Endodermal cell (in vitro differentiated cells): ENCODE measurements around the gene GPR183. TPM values are rescaled to one million over a fixed set of nuclear protein-coding genes. Genes with fewer than 3 reads are reported as not detected.

ENCODE experiments used
- DNase-seq: peaks from one replicate; pipeline ENCODE4 v3.0.0-alpha.2; 2017
- H3K27ac ChIP-seq: 2 replicates; pipeline ENCODE4 v1.5.1; 2013; ENCODE audit warnings: mild to moderate bottlenecking, low read depth, low read length, moderate library complexity
- H3K27me3 ChIP-seq: 2 replicates; pipeline ENCODE4 v1.6.1; 2013; ENCODE audit warnings: mild to moderate bottlenecking, low read length, moderate library complexity; ENCODE audit not compliant: insufficient read depth, control insufficient read depth, poor library complexity, severe bottlenecking
- H3K36me3 ChIP-seq: 2 replicates; pipeline ENCODE4 v1.7.0; 2013; ENCODE audit warnings: mild to moderate bottlenecking, low read length, moderate library complexity; ENCODE audit not compliant: control insufficient read depth, insufficient read depth
- H3K4me1 ChIP-seq: one replicate; pipeline ENCODE4 v1.7.0; 2013; ENCODE audit warnings: low read length; ENCODE audit not compliant: control insufficient read depth, insufficient read depth
- H3K4me3 ChIP-seq: 2 replicates; pipeline ENCODE4 v1.5.1; 2013; ENCODE audit warnings: mild to moderate bottlenecking, low read length, moderate library complexity
- H3K9ac ChIP-seq: 2 replicates; pipeline ENCODE4 v1.6.1; 2013; ENCODE audit warnings: mild to moderate bottlenecking, low read length, moderate library complexity; ENCODE audit not compliant: poor library complexity, severe bottlenecking; ENCODE audit errors: extremely low read depth
- H3K9me3 ChIP-seq: 2 replicates; pipeline ENCODE4 v1.6.1; 2013; ENCODE audit warnings: mild to moderate bottlenecking, low read length, moderate library complexity; ENCODE audit not compliant: control insufficient read depth
- H3K27ac Mint-ChIP-seq: 2 replicates; pipeline ENCODE4 v1.8.0; 2020; ENCODE audit warnings: mixed read lengths
- H3K27me3 Mint-ChIP-seq: 2 replicates; pipeline ENCODE4 v1.8.0; 2021; ENCODE audit warnings: mild to moderate bottlenecking, mixed read lengths; ENCODE audit not compliant: insufficient read depth
- H3K36me3 Mint-ChIP-seq: 2 replicates; pipeline ENCODE4 v1.8.0; 2020; ENCODE audit warnings: low read depth, mixed read lengths
- H3K4me1 Mint-ChIP-seq: 2 replicates; pipeline ENCODE4 v1.8.0; 2020; ENCODE audit warnings: mixed read lengths
- H3K4me3 Mint-ChIP-seq: 2 replicates; pipeline ENCODE4 v1.8.0; 2020; ENCODE audit warnings: mild to moderate bottlenecking, moderate library complexity, mixed read lengths
- H3K9me3 Mint-ChIP-seq: 2 replicates; pipeline ENCODE4 v1.8.0; 2020; ENCODE audit warnings: mild to moderate bottlenecking, mixed read lengths
- CTCF ChIP-seq: fragments of 200-600 bp; sonication (generic); conservative IDR thresholded peaks from 2 replicates; pipeline ENCODE4 v1.5.0; 2021; ENCODE audit warnings: antibody characterized with exemption, mild to moderate bottlenecking
- WGBS, 2 experiments: methylation state at CpG; one replicate each; pipeline versions ENCODE4 v1.1.5 to v1.1.7; 2013; ENCODE audit warnings: missing lambda C conversion rate in 2 of 2, mixed read lengths in 1 of 2; ENCODE audit not compliant: insufficient coverage in 1 of 2, insufficient read length in 1 of 2; 5-methylcytosine and 5-hydroxymethylcytosine counted together
- total RNA-seq, 2 donors: library from RNA; stranded (reverse); fragmentation: NEBNext Ultra II Directional in 1 of 2; extraction: Animal tissue kit (Norgen Biotek cat#: 25700) in 1 of 2; gene quantifications; 2 replicates in 1 of 2; 3 replicates in 1 of 2; pipeline ENCODE4 v1.2.1, GENCODE V29; 2021

Gene GPR183
- total RNA-seq, 2 donors from 2014 or later = 0.62 TPM; not detected in 1

GRCh38 chr13:99299256-99299919, 7.8 kb downstream of the GPR183 start:
- H3K27me3 Mint-ChIP-seq = no peaks in the 10 kb centered on the region
- no peak overlapping the region for H3K4me3 Mint-ChIP-seq
- H3K9me3 Mint-ChIP-seq = no peaks in the 10 kb centered on the region
- Histone ChIP-seq H3K9me3 (no peaks in the 10 kb centered on the region), H3K4me3 (no peak overlapping the region), H3K27me3 (no peaks in the 10 kb centered on the region), H3K36me3 (peaks cover 13% of the 10 kb centered on the region), H3K27ac (no peak overlapping the region), H3K4me1 (peaks cover under 1% of the 10 kb centered on the region), H3K9ac (no peak overlapping the region)
- H3K27ac Mint-ChIP-seq = no peak overlapping the region
- WGBS, 2 experiments = 94 to 100% methylated on average over 1 to 3 of the region's 4 CpGs
- peaks cover 20% of the 10 kb centered on the region for H3K4me1 Mint-ChIP-seq
- TF ChIP-seq CTCF = no peak
- DNase-seq = no peak
- H3K36me3 Mint-ChIP-seq = peaks cover 2% of the 10 kb centered on the region

DNA sequence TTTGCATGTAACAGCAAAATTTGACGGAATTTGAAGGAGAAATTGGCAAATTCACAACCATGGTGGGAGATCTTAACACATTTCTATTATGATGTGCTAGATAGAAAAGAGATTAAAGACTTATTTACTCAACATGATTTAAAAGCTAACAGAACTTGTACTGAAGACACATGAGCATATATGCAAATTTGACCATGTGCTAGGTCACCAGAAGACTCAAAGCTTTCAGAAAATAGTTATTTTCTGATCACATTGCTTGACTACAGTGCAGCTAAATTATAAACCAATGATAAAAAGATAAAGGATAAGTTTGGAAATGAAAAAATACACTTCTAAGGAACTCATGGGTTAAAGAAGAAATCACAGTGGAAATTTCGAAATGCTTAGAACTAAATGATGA, 9.1 kb downstream of the GPR183 start:
- no peak for TF ChIP-seq CTCF
- Histone ChIP-seq H3K27ac (no peak overlapping the region), H3K27me3 (no peaks in the 10 kb centered on the region), H3K36me3 (peaks cover 18% of the 10 kb centered on the region), H3K4me3 (no peak overlapping the region), H3K4me1 (no peaks in the 10 kb centered on the region), H3K9me3 (no peaks in the 10 kb centered on the region), H3K9ac (no peak overlapping the region)
- no peak for DNase-seq
- H3K9me3 Mint-ChIP-seq = no peaks in the 10 kb centered on the region
- 99 to 100% methylated on average over 2 of the region's 2 CpGs for WGBS, 2 experiments
- no peak overlapping the region for H3K4me3 Mint-ChIP-seq
- no peaks in the 10 kb centered on the region for H3K27me3 Mint-ChIP-seq
- no peak overlapping the region for H3K27ac Mint-ChIP-seq
- no peaks in the 10 kb centered on the region for H3K36me3 Mint-ChIP-seq
- peaks cover 13% of the 10 kb centered on the region for H3K4me1 Mint-ChIP-seq

- Mint-ChIP-seq H3K36me3 (no peaks in the 10 kb centered on the region), H3K4me1 (peaks cover 13% of the 10 kb centered on the region), H3K27ac (no peak overlapping the region), H3K9me3 (no peaks in the 10 kb centered on the region), H3K4me3 (no peak overlapping the region), H3K27me3 (no peaks in the 10 kb centered on the region)
- H3K4me3 ChIP-seq = no peak overlapping the region
- no peak overlapping the region for H3K27ac ChIP-seq
- H3K4me1 ChIP-seq = no peaks in the 10 kb centered on the region
- H3K9me3 ChIP-seq = no peaks in the 10 kb centered on the region
- TF ChIP-seq CTCF = no peak
- DNase-seq = no peak
- H3K9ac ChIP-seq = no peak overlapping the region
- H3K36me3 ChIP-seq = peaks cover 18% of the 10 kb centered on the region
- H3K27me3 ChIP-seq = no peaks in the 10 kb centered on the region
Measured at GRCh38 chr13:99297331-99297730, 9.9 kb downstream of the GPR183 start.
